Stimulated activated CD8-positive, alpha-beta memory T cell treated with anti-CD3 and anti-CD28 coated beads, Interleukin-4, amount 100 ng/mL, for 1 hour (primary cell): ENCODE results near the gene GOLGA2.
"Not testable (repeated sequence)": the region's sequence is repeated elsewhere in the genome, so short reads cannot be mapped to it uniquely, and the experiment has no call there.

ENCODE experiments used
- DNase-seq, 2 donors: peaks; one replicate each; pipeline ENCODE4 v3.0.0-alpha.2; 2020; ENCODE audit warnings: low read depth in 2 of 2, low spot score in 1 of 2

GOLGA2 gene

DNA sequence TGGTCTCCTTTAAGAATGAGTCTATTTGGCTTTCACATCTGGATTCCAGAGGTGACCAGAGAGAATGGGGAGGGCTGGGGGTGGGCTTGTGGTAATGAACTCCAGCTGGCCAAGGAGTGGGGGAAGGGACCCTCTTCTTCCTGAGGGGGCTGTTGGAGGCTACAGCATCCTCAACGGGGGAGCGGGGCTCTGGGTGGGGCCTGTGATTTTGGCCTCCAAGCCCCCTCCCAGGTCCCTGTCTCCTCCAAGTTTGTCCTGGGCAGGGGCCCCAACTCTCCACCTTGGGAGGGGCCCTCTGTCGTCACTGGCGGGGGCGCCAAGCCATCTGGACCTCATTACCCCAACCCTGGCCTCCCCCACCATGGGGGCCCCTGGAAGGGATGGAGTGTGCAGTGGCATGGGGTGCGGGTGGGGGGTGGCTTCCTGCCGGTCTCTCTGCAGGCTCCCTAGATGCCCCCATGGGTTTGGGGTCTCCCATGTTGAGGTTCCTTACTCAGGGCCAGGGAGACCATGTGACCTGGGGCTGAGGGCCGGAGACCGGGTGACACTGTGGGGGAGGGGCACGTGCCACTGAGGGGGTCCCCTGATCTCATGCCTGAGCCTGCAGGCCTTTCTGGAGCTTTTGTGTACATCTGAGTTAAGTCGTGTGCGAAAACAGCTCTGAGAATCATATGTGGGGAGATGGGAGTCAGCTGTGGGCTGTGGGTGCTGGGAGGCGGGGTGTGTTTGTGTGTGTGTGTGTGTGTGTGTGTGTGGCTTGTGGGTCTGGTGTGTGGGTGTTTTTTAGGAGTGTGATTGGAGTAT, 32.4 kb downstream of the GOLGA2 start:
- no peak for DNase-seq

DNA sequence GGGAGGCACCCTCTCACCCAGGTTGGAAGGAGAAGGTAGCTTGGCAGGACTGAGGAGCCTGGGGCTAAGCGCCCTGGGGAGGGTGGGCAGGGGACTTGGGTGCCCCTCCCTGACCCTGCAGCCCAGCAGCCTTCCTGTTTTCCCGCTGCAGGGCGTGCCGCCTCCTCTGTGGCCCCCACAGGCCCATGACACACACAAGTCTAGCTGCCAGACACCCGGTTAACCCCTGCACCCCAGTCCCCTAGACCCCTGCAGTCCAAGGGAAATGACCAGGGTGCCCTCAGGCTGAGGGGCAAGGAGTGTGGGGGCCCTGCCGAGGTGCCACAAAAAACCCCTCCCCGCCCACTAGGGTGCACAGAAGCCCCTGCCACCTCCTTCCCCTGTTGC, 33.0 kb downstream of the GOLGA2 start:
- no peak for DNase-seq

DNA sequence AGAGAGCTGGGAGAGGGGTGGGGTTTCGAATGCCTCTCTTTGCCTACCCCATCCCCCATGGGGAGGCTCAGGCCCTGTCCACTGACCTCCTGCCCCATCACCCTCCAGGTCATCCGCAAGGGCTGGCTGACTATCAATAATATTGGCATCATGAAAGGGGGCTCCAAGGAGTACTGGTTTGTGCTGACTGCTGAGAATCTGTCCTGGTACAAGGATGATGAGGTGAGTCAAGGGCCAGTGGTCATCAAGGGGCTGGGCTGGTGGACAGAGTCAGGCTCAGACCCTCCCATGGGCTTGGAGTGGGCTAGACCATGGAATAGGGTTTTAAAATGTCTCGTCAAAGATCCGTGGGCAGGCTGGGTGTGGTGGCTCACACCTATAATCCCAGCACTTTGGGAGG, 33.7 kb downstream of the GOLGA2 start:
- no peak for DNase-seq

DNA sequence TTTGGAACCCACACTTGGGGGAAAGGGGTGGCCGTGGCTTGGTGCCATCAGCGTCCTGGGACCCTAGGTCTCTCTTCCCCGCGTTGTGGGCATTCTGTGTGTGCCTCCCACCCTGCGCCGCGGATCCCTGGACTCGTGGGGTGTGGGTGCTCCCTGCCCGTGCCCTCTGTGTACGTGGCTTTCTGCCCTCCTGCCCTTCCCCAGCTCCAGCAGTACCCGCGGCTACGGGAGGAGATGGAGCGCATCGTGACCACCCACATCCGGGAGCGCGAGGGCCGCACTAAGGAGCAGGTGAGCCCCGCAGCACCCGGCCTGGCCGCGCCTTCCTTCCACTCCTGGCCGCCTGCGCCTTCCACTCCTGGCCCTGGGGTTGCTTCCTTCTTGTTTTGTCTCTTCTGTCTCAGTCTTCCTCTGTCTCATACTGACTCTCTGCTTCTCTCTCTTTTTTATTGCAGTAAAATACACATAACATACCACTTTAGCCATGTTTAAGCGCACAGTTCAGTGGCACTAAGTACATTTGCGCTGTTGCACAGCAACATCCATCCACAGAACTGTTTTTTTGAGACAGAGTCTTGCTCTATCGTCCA, 41.9 kb downstream of the GOLGA2 start:
- no peak for DNase-seq

DNA sequence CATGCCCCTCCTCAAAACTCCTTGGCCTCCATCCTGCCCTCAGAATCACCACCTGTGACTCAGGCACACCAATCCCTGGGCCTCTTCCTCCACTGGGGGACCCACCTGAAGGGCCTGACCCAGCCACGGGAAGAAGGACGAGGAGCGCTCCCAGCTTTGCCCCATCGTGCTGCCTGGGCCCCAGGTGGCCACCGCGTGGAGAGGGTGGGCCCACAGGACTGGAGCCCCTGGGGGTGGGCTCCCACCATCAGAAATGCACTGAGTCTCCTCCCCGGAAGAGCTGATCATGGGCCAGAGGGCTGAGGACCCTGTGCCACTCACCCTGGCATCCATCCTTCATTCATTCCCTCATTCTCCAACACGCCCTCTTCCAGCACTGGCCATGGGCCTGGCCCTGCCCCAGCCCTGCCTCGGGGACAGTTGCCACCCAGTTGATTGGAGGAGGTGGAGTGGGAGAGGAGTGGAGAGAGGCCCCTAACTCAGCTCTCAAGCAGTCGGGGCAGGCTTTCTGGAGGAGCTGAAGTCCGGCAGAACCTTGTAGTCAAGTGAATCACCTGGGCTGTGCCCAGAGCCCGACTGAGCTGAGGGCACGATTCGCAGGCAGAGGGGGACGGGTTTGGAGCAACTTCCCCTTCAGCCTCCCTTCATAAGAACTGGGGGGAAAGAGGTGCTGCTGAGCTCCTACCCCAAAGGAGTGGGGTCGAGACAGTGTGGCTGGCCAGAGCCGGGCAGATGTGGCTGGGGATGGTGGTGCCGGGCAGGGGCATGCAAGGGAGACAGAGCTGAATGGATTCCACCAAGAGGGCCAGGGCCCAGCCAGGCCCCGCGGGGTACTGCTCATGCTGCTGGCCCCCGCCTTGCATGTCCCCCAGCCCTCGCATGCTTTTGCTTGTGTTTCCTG, 43.0 kb downstream of the GOLGA2 start:
- no peak for DNase-seq

DNA sequence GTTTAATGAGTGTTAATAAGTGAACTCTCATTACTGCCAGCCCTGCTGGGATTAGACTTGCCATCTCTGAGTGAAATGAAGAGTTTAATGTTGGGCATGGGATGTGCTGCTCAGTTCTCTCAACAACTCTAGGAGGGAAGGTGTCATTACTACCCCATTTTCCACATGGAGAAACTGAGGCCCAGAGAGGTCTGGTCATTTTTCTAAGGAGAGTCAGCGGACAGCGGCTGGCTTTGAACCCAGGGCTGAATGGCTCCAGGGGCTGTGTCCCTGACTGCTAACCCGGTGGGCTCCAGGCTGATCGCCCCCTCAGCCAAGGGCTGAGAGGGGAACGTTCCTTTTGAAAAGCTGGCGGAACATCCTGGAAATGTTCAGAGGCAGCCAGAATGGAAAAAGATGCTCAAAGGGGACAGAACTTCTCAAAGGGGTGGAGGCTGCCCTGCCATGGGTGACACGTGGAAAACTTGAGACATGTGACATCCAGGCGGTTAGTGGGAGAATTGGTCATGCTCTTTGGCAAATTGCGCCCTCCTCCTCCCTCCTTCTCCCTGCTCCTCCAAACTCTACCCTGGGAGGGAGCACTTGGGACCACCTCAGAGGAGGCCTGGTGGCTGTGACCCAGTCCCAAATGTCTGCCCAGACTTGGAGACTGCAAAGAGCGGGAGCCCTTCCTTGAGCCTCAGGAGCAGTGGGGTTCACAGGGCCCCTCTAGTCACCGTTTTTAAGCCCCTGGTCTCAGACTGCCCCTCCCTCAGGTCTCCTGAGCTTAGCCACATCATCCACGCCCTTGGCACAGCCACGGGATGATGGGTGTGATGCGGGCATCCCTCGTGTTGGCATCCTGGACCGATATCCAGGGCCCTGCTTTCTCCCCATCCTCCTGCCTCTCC, 43.9 kb downstream of the GOLGA2 start:
- no peak for DNase-seq

DNA sequence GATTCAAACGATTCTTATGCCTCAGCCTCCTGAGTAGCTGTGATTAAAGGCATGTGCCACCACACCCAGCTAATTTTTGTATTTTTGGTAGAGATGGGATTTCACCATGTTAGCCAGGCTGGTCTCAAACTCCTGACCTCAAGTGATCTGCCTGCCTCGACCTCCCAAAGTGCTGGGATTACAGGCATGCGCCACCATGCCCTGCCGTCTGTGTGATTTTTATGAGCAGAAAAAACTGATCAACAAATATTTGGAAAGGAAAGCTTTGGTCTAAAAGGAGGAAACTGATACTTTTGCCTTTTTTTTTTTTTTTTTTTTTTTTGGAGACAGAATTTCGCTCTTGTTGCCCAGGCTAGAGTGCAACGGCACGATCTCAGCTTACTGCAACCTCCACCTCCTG, 44.9 kb downstream of the GOLGA2 start:
- DNase-seq: not testable (repeated sequence)

DNA sequence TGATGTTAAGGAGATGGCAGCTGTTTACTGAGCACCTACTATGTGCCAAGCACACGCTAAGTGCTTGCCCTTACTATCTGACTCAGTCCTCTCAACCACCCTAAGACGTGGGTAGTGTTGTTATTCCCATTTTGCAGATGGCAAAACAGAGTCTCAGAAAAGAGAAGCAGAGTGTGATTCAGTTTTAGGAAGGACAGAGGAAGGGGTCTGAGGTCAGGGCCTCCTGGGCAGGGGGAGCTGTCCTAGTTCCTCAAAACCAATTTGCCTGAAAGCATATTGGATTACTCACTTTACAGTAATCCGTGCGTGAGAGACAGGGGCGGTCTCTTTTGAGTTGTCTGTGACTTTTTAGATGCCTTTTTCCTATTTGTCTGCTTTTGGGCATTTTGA, 49.4 kb downstream of the GOLGA2 start:
- DNase-seq: no peak

DNA sequence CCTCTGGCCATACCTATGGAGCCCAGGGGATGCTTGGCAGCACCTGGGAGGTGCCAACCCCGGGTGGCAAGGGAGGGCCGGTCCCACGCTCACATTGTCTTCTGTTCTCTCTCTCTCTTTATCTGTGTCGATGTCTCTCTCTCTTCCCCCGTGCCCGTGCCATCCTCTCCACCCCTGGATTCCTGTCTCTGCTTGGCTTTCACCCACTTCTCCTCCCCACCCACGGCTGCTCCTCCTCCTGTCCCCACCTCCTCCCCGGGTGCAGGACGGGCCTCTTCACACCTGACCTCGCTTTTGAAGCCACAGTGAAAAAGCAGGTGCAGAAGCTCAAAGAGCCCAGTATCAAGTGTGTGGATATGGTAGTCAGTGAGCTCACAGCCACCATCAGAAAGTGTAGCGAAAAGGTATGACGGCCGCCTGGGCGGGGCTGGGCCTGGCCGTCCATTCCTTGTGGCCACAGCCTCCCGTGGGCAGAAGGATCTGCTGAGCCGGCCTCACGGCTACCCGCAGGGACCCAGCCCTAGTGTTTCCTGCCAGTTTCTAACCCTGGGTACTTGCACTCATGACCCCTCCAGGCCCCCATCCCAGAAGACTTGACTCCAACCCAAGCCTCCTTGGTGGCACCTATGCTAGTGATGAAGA, 49.9 kb downstream of the GOLGA2 start:
- DNase-seq: no peak

DNA sequence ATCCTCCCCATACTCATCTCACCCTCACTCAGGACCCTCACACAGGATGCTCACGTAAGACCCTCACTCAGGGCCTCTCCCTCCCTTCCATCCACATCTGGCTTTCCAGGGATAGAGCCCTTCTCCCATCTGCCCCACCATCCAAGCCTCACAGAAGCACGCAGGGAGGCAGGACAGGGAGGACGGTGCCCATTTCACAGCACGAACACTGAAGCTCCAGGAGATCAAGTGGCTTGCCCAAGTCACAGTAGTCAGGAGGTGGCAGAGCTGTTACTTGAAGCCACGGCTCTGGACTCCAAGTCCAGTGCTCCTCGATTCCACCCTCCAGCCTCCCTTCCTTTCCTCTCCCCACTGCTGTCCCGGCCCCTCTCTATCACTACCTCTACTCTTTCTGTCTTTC, 50.9 kb downstream of the GOLGA2 start:
- DNase-seq: no peak

DNA sequence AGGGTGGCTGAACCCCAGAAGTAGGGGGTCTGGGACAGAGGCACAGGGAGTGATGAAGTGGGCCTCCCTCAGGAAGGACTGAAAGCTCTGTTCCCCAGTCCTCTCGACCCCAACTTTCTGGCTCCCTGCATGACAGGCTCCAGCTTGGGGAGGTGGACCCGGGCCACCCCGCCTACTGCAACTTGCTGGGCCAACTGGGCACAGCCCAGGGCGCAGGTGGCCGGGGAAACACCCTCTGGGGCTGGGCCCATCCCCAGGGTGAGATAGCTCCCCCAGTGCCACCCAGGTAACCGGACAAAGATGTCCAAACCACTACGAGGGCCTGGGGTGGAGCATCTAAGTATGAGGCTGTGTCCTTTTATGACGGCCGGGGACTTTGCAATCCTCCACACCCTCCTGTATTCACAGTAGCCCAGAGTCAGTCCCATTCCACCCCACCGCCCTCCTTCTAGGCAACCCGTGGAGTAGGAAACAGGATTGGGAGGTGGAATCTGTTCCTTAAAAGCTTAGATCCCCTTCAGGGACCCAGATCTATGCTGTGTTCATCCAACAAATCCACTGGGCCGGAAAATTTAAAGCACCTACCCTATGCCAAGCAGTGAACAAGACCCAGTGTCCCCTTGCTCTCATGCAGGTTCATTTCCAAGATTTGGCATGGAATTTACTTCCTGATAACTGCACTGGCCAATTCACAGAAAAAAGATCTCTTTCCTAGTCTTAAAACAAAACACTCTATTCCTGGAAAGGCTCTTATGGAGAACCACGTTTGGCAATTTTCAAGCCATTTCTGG, 52.7 kb downstream of the GOLGA2 start:
- no peak for DNase-seq

DNA sequence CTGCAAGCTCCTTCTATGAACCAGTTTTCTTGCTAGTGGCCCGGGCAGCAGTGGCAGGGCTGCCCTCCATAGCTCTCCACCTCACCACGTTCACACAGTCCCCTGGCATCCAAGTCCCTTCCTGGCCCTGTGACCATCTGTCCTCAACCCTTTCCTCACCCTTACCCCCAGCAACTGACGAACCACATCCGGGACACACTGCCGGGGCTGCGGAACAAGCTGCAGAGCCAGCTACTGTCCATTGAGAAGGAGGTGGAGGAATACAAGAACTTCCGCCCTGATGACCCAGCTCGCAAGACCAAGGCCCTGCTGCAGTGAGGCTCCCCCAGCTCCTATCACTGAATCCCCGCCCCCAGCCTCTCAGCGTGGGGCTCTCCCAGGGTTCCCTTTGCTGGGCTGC, 53.8 kb downstream of the GOLGA2 start:
- no peak for DNase-seq

DNA sequence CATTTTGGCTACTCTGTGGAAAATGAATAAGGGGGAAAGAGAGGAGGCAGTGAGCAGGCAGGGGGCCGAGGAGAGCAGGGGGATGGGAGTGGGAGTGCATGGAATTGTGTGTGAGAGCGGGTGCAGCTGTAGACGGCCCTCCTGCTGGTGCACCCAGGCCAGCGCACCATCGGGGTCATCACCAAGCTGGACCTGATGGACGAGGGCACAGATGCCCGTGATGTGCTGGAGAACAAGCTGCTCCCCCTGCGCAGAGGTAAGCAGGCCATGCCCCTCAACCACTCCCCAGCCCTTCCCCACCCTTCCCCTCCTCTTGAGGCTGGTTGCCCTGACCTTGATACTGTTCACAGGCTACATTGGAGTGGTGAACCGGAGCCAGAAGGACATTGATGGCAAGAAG, 56.0 kb downstream of the GOLGA2 start:
- DNase-seq: no peak

DNA sequence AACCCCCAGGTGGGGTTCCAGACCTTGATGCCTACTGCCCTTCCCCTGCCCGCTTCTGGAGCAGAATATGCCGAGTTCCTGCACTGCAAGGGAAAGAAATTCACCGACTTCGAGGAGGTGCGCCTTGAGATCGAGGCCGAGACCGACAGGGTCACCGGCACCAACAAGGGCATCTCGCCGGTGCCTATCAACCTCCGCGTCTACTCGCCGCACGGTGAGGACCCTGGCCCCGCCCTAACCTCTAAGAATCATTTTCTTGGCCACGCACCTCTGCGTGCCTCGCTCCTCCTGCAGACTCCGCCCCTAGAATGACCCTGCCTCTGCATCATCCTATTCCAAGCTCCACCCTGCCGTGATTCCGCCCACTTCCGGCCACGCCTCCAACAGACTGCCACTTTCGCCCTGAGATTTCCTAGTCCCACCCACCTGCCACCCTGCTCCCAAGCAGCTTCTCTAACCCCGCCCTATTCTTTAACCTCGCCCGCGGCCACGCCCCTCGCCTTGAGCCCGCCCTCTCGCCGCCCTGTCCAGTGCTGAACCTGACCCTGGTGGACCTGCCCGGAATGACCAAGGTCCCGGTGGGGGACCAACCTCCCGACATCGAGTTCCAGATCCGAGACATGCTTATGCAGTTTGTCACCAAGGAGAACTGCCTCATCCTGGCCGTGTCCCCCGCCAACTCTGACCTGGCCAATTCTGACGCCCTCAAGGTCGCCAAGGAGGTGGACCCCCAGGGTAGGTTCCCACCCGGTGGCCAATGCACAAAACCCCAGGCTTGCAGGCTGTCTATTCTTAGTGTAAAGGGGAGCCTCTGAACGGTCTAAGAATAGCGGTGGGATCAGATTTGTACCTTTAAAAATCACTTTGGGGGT, 57.1 kb downstream of the GOLGA2 start:
- DNase-seq: peak; percentile 67 to 81

DNA sequence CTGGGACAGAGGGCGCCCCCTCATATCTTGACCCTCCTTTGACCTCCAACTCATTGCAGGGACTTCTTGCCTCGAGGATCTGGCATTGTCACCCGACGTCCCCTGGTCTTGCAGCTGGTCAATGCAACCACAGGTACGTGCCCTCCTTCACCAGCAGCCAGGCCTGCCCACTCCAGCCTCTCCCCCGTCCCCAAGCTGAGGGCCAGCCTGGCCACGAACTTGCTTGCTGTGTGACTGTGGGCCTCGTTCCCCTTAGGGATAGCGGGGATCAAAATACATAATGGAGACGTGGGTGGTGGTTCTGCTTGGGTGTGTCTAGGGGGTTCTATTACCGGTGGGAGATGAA, 57.7 kb downstream of the GOLGA2 start:
- DNase-seq: no peak

DNA sequence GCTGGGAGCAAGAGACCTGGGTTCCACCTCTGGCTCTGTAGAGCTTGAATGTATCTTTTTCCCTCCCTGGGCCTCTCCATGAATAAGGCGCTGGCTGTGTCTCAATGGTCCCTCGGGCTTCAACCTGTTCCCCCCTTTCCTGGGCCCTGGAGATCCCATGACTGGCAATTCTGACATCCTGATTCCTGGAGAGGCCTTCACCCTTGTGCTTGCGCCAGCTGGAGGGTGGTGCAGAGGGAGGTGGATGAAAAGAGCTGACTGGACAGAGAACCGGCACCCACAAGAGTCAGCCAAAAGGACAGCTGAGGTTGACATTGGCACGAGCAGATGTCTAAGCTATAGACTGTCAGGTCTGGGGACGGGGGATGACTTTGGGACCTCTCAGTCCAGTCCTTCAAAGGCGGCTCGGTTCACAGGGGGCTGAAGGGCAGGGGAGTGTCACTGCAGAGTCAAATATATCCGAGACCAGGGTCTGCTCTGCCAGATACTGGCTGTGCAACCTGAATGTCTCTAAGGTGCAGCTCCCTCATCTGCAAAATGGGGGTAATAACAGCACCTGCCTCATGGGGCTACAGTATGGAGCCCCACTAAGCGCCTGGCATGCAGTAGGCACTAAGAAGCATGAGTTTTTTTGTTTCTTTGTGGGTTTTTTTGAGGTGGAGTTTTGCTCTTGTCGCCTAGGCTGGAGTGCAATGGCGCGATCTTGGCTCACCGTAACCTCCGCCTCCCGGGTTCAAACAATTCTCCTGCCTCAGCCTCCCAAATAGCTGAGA, 58.8 kb downstream of the GOLGA2 start:
- no peak for DNase-seq

DNA sequence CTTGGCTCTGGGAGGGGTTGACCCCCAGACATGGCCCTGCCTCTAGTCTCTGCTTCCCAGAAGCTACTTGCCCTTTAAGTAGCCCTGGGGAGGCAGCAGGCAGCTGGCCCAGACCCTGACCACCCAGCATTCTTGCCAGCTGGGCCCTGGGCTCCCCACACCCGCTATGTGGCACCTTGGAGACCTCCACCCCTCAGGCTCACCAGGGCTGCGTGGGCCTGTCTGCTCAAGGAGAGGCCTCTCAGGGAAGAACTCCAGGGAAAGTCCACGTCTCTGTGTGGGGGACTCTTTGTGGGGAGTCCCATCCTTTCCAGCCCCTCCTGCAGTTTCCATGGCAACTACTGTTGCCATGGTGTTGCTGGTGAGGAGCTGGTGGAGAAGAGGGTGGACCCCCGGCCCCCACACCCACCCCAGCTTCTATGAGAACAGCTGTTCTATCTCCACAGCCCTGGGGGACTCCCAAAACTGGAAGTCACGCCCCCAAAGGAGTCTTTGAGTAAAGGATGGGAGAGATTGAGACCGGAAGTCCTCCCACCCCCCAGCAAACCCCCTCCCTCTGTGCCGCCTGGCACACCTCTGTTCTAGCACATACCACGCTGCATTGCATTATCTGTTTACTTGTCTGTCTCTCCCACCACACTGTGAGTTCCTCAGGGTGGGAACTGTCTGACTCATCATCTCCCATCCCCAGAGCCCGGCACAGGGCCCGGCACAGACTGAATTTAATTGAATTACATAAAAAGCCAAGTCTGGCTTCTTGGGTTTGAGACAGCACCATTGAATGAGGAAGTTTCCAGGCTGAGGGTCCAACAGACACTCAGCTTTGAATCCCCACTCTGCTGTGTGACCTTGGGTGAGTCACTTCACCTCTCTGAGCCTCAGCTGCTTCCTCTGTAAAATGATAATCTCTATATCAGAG, 60.1 kb downstream of the GOLGA2 start:
- no peak for DNase-seq
